Left ventricle myocardium inferior (tissue), 1 donor: Measurements from ENCODE around the gene TFDP2. TPM values are rescaled to one million over a fixed set of nuclear protein-coding genes. Genes with fewer than 3 reads are reported as not detected.

ENCODE experiments used
- DNase-seq: peaks from one replicate; pipeline ENCODE4 v3.0.0-alpha.2; 2020
- H3K27ac ChIP-seq: fragments of 200-600 bp; replicated peaks from 2 replicates; pipeline ENCODE4 v1.8.0; 2021
- H3K27me3 ChIP-seq: fragments of 200-600 bp; 2 replicates; pipeline ENCODE4 v1.8.0; 2021; ENCODE audit warnings: low read depth
- H3K36me3 ChIP-seq: fragments of 200-600 bp; 2 replicates; pipeline ENCODE4 v1.8.0; 2021
- H3K4me1 ChIP-seq: fragments of 200-600 bp; 2 replicates; pipeline ENCODE4 v1.8.0; 2021
- H3K4me3 ChIP-seq: fragments of 200-600 bp; 2 replicates; pipeline ENCODE4 v1.8.0; 2021; ENCODE audit warnings: mild to moderate bottlenecking, moderate library complexity
- H3K9me3 ChIP-seq: fragments of 200-600 bp; replicated peaks from 2 replicates; pipeline ENCODE4 v1.8.0; 2021
- intact Hi-C: fragments of 100-400 bp; cut with micrococcal nuclease; formaldehyde crosslinking; loops from one replicate; pipeline ENCODE4 v1.11.0; 2022
- total RNA-seq: library from RNA; stranded (reverse); fragmentation: NEBNext Ultra II Directional; extraction: Animal tissue kit (Norgen Biotek cat#: 25700); gene quantifications from one replicate; pipeline ENCODE4 v1.2.1, GENCODE V29; 2021
- TF ChIP-seq, protein P1 (sequence below): fragments of 200-600 bp; IDR thresholded peaks from 2 replicates; pipeline ENCODE4 v1.8.0; 2021; ENCODE audit warnings: antibody characterized with exemption, mild to moderate bottlenecking, borderline replicate concordance
- donor health status: DM: no; HTN: yes; CAD: no; lungs with severe emphysema.

The TFDP2 gene
- total RNA-seq, 1 donor from 2014 or later: 67.1 TPM

DNA sequence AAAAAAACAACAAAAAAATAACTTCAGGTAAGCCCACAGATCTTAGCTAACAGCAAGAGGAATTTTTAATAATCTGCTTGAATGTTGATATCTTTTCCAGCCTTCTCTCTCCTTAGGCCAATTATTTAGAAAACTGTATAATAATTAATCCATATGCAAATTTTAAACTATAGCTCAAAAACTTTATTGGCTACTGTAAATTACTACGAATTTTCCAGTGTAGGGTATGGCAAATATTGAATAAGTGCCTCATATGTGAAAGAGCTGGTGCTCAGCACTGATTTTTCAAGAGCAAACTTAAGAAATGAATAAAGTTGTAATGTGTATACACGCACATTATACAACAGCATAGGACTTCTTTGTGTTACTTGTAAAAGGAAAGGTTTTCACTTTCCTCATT, 123.0 kb downstream of the TFDP2 start:
- H3K4me3 ChIP-seq: no peak overlapping the region
- no peak for DNase-seq
- no peaks in the 10 kb centered on the region for H3K27me3 ChIP-seq
- H3K9me3 ChIP-seq: no peaks in the 10 kb centered on the region
- H3K4me1 ChIP-seq: peaks cover 54% of the 10 kb centered on the region
- intact Hi-C loops: no loop called here
- H3K36me3 ChIP-seq: no peaks in the 10 kb centered on the region
- TF ChIP-seq, protein P1, sequence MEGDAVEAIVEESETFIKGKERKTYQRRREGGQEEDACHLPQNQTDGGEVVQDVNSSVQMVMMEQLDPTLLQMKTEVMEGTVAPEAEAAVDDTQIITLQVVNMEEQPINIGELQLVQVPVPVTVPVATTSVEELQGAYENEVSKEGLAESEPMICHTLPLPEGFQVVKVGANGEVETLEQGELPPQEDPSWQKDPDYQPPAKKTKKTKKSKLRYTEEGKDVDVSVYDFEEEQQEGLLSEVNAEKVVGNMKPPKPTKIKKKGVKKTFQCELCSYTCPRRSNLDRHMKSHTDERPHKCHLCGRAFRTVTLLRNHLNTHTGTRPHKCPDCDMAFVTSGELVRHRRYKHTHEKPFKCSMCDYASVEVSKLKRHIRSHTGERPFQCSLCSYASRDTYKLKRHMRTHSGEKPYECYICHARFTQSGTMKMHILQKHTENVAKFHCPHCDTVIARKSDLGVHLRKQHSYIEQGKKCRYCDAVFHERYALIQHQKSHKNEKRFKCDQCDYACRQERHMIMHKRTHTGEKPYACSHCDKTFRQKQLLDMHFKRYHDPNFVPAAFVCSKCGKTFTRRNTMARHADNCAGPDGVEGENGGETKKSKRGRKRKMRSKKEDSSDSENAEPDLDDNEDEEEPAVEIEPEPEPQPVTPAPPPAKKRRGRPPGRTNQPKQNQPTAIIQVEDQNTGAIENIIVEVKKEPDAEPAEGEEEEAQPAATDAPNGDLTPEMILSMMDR: no peak
- H3K27ac ChIP-seq: no peak overlapping the region

DNA sequence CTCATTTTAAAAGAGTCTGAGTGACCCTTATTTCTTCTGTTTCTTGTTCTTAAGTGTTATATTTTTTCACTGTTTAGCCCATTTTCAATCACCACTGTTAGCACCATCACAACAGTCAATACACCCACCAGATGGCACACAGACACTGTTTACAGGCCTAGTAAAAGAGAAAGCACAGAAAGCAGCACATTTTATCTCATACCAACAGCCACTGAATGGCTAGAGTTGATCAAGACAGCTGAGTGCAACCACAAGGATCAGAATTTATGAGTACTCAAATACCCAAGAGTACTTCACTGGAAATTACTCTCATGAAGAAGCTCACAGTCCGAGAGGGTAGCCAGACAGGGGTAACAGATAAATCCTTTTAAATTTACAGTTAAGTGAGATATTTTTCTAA, 127.0 kb downstream of the TFDP2 start:
- no peaks in the 10 kb centered on the region for H3K9me3 ChIP-seq
- no peak for DNase-seq
- no peaks in the 10 kb centered on the region for H3K36me3 ChIP-seq
- TF ChIP-seq, protein P1: peak; percentile 37
- H3K4me1 ChIP-seq: peaks cover 47% of the 10 kb centered on the region
- intact Hi-C loops: no loop called here
- peak overlapping the region; percentile 76 for H3K27ac ChIP-seq
- H3K27me3 ChIP-seq: no peaks in the 10 kb centered on the region
- H3K4me3 ChIP-seq: no peak overlapping the region

DNA sequence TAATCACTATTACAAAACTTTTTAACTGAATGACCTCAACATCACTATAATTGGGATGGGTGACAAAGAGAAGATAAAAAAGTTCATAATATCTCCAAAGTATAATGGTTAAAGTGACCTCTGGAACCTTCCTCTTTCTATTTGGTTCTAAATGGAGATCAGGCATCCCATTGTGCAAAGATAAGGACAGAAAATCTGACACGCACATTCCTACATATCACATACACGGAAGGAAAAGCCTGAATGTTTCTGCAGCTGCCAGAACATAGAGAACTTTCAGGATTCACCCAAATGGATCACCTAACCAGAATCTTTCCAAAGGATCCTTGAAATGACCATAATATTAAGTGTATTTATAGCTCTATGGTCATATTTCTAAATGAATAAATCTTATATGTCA, 128.2 kb downstream of the TFDP2 start:
- no peak for DNase-seq
- H3K27me3 ChIP-seq: no peaks in the 10 kb centered on the region
- H3K4me3 ChIP-seq: no peak overlapping the region
- peak overlapping the region; percentile 76 for H3K27ac ChIP-seq
- intact Hi-C loops: no loop called here
- H3K36me3 ChIP-seq: no peaks in the 10 kb centered on the region
- no peaks in the 10 kb centered on the region for H3K9me3 ChIP-seq
- peaks cover 34% of the 10 kb centered on the region for H3K4me1 ChIP-seq
- TF ChIP-seq, protein P1: no peak

DNA sequence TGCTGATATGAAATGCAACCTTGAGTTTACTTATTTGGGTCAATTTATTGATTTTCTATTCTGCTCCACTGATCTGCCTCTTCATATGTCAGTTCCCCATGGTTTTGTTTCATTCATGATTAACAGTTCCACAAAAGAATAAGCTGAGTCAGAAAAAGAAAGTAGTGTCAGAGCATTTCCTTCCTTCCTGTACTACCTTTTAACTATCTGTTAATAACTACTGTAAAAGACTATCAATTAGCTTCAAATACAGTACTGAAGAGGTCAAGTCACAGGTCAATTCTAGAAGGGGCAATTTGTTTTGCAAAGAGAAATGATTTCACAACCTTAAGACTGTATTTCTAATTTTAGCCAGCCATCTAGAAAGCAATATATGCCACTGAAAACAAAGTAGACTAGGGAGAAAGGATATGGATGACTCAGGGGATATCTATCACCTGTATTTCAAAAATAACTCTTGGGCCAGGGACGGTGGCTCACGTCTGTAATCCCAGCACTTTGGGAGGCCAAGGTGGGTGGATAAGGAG, 129.5 kb downstream of the TFDP2 start:
- no peaks in the 10 kb centered on the region for H3K27me3 ChIP-seq

DNA sequence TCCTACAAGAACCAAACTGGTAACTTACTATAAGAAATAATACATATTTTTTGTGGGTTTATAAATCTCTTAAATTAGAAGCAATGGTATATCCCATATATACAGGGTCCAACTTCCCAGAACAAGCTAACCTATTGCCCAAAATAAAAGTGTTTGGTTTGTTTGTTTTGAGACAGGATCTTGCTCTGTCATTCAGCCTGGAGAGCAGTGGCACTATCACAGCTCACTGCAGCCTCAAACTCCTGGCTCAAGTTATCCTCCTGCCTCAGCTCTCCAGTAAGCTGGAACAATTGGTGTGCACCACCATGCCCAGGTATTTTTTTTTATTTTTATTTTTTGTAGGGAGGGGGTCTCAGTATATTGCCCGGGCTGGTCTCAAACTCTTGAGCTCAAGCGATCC, 135.4 kb downstream of the TFDP2 start:
- no peak for DNase-seq
- no peaks in the 10 kb centered on the region for H3K27me3 ChIP-seq
- peaks cover 6% of the 10 kb centered on the region for H3K36me3 ChIP-seq
- H3K4me1 ChIP-seq: peaks cover 7% of the 10 kb centered on the region
- H3K9me3 ChIP-seq: no peaks in the 10 kb centered on the region
- no peak overlapping the region for H3K27ac ChIP-seq
- H3K4me3 ChIP-seq: no peak overlapping the region
- intact Hi-C loops: no loop called here
- TF ChIP-seq, protein P1: no peak

More for the DNA sequence above, 129.5 kb downstream of the TFDP2 start:
- no peaks in the 10 kb centered on the region for H3K9me3 ChIP-seq
- H3K4me1 ChIP-seq: peaks cover 34% of the 10 kb centered on the region
- DNase-seq: no peak
- TF ChIP-seq, protein P1: no peak
- H3K36me3 ChIP-seq: no peaks in the 10 kb centered on the region
- H3K4me3 ChIP-seq: no peak overlapping the region
- peak overlapping the region; percentile 76 for H3K27ac ChIP-seq
- intact Hi-C loops: no loop called here
